ENCODE results near the gene HDDC3.

The HDDC3 gene

GRCh38 chr15:90934949-90935751 is 2.8 kb upstream of the HDDC3 start, which contains the start of gene UNC45A:
Gene UNC45A, plus strand, starts transcription at chr15:90935285. Its CDS starts 40 bp downstream, at chr15:90935325.
- no peak for TF ChIP-seq CTCF (IDR thresholded peaks at IDR 0.05; ENCODE audit: low read depth, low read length)
- peak within 1 kb of the TSS; percentile 77 for H3K4me3 ChIP-seq (ENCODE audit: low read depth, low read length)

DNA sequence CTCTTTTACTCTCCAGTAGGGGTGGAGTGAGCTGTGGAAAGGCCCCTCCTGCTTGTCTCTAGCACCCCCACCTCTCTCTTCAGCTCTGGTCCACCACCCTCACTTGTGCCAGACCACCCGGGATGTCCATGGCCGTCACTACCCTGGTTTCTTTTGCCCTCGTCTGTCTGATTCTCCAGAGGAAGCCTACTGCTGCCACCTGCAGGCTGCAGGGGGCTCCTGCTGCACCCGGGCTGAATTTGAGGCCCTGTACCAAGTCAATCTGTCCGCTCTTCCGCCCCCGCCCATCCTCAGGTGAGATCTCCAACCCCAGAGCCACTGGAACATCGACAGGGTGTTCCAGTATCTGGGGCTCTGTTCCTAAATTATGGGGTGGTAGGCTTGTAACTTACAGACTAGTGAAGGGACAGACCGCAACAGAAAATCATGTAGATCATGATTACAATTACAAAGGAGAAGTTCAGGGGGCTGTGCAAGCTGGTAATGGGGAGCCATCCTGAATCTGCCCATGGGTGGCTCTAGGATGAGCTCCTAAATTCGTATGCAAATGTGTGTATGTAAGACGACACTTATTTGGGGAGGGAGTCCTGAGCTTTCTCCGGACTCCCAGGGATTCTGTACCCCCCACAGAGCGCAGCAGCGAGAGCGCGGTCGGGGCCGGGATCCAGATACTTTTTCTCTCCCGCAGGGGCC is 2.1 kb upstream of the HDDC3 start:
- H3K4me3 ChIP-seq (ENCODE audit: low read depth, low read length): peak overlapping the region; percentile 77
- peak; percentile 91 for TF ChIP-seq CTCF (IDR thresholded peaks at IDR 0.05; ENCODE audit: low read depth, low read length)

- no peak for TF ChIP-seq CTCF (IDR thresholded peaks at IDR 0.05; ENCODE audit: low read depth, low read length)
- H3K4me3 ChIP-seq (ENCODE audit: low read depth, low read length): no peak overlapping the region
These were observed 952 bp upstream of the HDDC3 start for GRCh38 chr15:90933301-90933700.

DNA sequence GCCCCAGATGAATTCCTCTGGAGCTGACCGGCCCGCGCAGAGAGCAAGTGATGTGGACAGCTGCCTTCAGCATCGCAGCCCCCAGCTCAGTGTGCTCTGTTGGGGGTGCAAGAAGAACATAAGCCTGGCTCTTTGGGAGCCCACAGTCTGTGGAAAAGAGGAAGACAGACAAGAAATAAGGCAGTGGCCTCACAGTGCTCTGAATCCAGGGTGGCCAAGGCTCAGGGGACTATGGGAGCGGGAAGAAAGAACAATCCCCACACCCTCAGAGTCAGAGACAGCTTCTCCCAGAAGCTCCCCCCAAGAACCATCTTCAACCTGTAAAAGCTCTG is 277 bp upstream of the HDDC3 start:
- H3K4me3 ChIP-seq (ENCODE audit: low read depth, low read length): peak overlapping the region; percentile 81
- no peak for TF ChIP-seq CTCF (IDR thresholded peaks at IDR 0.05; ENCODE audit: low read depth, low read length)

DNA sequence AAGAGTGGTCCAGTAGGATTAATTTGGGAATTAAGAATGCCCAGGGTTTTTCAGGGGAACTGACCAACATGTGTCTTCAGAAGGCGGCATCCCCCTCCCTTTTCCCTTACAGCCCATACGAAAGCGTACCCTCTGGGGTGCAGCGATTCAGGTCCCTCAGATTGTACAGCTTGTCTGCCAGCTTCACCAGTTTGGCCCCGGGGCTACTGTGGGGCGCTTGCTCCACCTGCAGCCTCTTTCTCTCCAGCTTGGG is 848 bp downstream of the HDDC3 start:
- H3K4me3 ChIP-seq (ENCODE audit: low read depth, low read length): peak overlapping the region; percentile 81; the same call in 1 of the 2 replicates
- TF ChIP-seq CTCF (IDR thresholded peaks at IDR 0.05; ENCODE audit: low read depth, low read length): no peak

- no peak for TF ChIP-seq CTCF (IDR thresholded peaks at IDR 0.05; ENCODE audit: low read depth, low read length)
- H3K4me3 ChIP-seq (ENCODE audit: low read depth, low read length): no peak overlapping the region
These were observed 1.3 kb downstream of the HDDC3 start for GRCh38 chr15:90930861-90931574.

Data from WI38 (cell line).